SK-N-SH treated with all-trans-retinoic acid at 6 μM for 48 hours (cell line): ENCODE results near the gene CHMP3.

Source experiments
- RARB ChIP-seq: fragments of 250-450 bp; sonication (Bioruptor Pico); IDR thresholded peaks from 2 replicates; pipeline ENCODE4 v1.8.0; 2021; ENCODE audit warnings: mild to moderate bottlenecking, moderate library complexity
- TOX ChIP-seq: fragments of 250-450 bp; sonication (Bioruptor Pico); IDR thresholded peaks from 2 replicates; pipeline ENCODE4 v1.8.0; 2021; ENCODE audit warnings: mild to moderate bottlenecking, moderate library complexity, borderline replicate concordance
- ZFP30 ChIP-seq: fragments of 450-650 bp; formaldehyde crosslinking; IDR thresholded peaks from 2 replicates; pipeline ENCODE4 v1.5.0; 2022; ENCODE audit warnings: mild to moderate bottlenecking, moderate library complexity

DNA sequence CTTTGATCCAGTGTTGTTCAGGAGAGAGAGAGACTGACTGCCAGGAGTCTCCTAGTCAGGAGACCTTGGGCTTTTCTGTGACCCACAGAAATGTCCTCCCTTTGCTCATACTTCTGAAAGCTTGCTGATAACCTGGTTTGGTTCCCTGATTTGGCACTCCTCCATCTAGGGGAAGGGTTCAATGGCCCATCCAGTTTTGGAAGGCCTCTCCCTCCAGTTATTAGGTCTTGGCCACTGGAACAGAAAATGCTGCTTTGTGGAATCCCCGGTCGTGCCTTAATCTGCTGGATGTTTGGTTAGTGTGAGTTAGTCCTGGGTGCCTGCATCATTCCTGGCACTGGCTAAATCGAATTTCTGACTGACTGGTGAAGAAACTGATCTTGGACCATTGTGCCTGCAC lies 86.3 kb downstream of the CHMP3 start:
- TF ChIP-seq ZFP30 (CRISPR knock-in tag): no peak
- TF ChIP-seq RARB (CRISPR knock-in tag): no peak
- no peak for TF ChIP-seq TOX (CRISPR knock-in tag)
